Superior temporal gyrus (tissue), 1 donor: ENCODE results near the gene COP1.
A peak's percentile ranks its signal among the peaks of the same experiment; 100 is the strongest.
"Not testable (repeated sequence)": the region's sequence is repeated elsewhere in the genome, so short reads cannot be mapped to it uniquely, and the experiment has no call there.

Experiments
- DNase-seq: peaks from one replicate; pipeline ENCODE4 v3.0.0-alpha.2; 2016; ENCODE audit errors: extremely low spot score

The COP1 gene

DNA sequence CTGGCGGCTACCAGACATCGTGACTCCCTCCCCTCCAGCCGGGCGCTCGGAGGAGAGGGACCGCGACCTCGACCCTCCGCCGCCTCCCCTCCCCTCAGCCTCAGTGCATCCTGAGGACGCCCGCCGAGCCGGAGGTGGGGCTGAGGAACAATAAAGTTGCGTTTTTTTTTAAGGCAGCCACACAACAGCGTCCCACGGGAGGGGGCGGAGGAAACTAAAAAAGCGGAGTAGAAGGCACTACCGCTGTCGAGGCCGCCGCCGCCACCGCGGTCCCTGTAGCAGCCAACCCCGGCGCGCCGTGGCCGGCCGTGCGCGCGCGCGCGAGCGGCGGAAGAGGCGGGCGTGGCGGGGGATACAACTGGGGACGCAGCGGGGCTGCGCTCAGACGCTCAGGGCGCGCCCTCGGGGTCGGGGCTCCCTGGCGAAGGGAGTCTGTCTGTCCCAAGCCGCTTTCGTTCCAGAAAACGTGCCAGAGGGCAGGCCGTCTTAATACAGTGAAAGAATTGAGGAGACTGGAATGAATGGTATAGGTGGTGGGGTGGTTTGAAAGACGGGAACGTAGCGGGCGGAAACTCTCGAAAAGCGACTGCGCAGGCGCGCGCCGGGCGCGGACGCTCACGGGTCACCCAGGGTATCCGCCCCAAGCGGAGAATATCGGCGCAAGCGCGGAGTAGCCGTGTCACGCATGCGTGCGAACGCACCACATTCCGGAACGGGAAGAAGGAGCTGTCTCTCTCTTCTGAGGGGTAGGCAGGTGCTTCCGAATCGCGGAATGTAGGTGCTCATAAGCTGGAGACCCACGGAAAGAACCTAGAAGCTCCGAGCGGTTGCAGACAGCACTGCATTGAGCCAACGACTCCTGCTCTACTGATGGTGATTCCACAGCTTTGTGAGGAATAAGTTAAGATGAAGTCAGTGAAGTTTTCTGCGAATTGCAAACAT, at the start of gene COP1:
Gene COP1 (minus strand): TSS at position 326 of the 942 bp plus-strand sequence. CDS start 308 bp downstream, at position 18.
- peak; percentile 99 for DNase-seq

DNA sequence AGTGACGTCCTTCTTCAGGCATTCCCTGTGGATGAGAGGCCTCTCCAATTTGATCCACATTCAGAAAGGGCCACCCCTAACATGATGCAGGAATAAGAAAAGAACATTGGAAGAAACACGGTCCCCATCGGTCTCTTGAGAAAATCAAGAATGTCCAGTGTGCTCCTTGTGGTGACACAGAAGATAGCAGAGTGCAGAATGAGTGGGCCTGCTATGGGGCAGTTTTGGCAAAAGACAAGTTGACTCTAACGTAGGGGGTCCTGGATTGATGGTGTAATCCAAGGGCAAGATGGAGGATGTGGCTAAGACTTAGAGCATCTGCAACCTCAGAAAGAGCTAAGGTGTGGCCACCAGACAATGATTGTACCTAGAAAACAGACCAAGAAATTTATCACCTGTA, 45.1 kb upstream of the COP1 start:
- no peak for DNase-seq

DNA sequence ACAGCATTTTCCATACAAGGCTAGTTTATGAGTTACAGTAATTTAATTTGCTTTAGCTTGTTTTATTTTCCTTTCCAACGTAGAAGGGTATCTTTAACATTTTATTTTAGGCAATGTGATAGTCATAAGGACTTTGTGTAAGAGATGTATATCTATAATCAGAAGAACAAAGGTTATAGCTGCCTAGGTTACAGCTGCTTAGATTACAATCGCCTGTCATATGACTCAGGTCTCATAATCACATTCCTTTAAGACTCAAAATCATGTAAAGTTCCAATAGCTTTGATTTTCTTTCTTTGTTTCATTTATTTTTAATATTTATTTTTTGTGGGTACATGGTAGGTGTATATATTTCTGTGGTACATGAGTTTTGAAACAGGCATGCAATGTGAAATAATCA, 37.8 kb upstream of the COP1 start:
- no peak for DNase-seq

DNA sequence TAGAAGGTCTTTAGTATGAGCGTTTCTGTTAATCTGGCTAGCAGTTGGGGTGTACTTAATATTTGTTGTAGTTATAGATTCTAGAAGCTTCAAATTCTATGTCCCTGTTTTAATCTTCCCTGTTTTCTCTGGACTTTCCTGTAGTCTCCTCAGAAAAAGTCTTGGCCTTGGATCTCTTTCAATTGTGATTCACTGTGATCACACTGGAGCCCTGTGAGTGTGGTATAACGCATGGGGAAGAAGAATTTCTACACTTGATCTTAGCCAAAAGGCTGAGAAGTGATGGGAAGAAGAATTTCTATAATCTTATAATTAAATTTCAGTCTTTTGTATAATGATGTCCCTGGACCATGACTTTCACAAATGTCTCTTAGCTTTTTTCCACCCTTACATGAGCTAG, 36.7 kb upstream of the COP1 start:
- DNase-seq = no peak

DNA sequence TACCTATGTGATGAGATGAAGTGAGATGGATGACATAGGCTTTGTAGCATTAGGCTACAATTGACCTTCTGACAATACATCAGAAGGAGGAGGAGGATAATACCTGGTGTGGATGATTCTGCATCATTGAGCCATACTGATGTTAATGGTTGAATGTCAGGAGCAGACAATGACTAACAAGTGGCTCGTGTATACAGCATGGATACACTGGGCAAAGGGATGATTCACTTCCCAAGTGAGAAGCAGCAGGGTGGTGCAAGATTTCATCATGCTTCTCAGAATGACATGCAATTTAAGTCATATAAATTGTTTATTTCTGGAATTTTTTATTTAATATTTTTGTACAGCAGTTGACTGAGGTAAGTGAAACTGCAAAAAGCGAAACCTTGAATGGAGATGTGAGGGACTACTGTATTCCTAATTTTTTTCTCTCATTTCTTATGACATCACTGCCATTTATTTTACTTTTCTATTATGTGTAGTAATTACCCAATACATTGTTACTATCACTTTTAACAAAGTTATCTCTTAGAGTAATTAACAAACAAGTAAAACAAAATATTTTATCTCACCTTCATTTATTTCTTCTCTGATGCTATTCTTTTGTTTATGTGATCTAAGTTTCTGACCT, 34.4 kb upstream of the COP1 start:
- DNase-seq = no peak

DNA sequence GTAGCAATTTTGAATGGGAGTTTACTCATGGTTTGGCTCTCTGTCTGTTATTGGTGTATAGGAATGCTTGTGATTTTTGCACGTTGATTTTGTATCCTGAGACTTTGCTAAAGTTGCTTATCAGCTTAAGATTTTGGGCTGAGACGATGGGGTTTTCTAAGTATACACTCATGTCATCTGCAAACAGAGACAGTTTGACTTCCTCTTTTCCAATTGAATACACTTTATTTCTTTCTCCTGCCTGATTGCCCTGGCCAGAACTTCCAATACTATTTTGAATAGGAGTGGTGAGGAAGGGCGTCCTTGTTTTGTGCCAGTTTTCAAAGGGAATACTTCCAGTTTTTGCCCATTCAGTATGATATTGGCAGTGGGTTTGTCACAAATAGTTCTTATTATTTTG, 26.6 kb upstream of the COP1 start:
- not testable (repeated sequence) for DNase-seq

DNA sequence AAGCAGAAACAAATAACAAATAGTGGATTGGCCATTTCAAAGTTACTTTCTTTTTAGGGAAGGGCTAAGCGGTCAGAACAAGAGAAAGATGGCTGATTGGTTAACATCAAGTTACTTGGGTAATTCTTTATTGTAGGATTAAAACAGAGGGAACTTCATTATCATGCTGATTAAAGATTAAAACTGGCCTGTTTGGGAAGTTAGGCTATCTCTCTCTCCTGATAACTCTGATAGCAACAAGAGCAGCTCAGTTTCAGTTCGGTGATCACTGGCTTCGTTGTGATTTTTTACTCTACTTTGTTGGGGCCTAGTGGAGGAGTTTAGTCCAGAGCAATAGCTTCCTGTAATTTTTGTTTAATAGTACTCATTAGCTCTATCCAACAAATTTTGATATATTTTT, 20.5 kb upstream of the COP1 start:
- DNase-seq = no peak

DNA sequence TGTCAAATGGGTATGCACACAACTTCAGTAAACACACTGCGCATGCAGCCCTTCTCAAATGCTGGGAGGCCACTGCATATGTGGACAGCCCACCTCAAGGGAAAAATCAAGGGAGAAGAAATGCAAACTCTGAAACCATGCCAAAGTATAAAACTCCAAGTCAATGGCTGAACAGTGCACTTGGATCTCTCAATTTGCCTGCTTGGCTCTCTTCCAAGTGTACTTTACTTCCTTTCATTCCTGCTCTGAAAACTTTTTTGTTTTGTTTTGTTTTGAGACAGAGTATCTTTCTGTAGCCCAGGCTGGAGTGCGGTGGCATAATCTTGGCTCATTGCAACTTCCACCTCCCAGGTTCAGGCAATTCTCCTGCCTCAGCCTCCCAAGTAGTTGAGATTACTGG, 18.8 kb upstream of the COP1 start:
- no peak for DNase-seq

DNA sequence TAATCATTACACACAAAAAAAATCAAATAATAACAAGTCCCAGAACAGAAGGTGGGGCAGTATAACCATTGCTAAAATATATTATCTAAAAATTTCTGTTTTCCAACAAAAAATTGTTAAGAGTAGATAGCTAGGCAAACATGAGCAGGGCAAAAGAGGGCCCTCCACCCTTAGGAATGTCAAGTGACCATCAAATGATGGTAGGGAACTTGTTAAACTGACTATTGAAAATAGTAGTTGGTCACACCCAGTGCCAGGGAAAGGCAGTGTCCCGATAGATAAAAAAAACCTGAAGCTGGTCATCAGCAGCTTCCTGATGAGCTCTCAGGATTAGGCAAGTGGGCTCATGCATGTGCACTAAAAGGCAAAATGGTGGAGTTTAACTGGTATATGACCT, 18.4 kb upstream of the COP1 start:
- DNase-seq = no peak

DNA sequence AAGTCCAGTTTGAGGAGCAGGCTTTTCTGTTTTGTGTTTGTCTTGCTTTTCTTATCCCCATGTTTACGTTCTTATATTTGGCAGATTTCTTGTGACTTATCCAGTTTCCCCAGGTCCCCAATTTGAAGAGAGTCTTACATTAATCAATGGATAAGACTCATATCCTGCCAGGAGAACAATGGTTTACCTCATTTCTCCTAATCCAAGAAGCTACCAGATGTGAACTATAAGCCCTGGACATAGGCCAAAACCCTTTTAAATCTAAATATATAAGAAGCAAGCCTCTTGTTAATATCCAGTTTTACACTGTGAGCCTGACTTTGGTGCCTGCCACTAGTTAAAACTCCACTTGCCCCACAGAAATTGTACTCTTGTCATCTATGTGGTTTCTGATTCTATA, 15.1 kb upstream of the COP1 start:
- DNase-seq = no peak

DNA sequence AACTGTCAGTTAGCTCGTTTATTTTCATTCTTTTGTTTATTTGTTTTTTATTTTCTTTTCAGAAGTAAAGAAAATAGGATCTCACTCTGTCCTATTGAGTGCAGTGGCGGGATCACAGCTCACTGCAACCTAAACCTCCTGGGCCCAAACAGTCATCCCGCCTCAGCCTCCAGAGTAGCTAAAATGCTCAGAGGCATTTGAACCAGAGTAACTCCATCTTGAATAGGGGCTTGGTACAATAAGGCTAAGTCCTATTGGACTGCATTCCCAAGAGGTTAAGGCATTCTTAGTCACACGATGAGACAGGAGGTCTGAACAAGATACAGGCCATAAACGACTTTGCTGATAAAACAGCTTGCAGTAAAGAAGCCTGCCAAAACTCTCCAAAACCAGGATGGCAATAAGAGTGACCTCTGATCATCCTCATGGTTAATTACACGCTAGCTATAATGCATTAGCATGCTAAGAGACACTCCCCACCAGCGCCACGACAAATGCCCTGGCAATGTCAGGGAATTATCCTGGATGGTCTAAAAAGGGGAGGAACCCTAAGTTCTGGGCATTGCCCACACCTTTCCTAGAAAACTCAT, 13.1 kb upstream of the COP1 start:
- no peak for DNase-seq

DNA sequence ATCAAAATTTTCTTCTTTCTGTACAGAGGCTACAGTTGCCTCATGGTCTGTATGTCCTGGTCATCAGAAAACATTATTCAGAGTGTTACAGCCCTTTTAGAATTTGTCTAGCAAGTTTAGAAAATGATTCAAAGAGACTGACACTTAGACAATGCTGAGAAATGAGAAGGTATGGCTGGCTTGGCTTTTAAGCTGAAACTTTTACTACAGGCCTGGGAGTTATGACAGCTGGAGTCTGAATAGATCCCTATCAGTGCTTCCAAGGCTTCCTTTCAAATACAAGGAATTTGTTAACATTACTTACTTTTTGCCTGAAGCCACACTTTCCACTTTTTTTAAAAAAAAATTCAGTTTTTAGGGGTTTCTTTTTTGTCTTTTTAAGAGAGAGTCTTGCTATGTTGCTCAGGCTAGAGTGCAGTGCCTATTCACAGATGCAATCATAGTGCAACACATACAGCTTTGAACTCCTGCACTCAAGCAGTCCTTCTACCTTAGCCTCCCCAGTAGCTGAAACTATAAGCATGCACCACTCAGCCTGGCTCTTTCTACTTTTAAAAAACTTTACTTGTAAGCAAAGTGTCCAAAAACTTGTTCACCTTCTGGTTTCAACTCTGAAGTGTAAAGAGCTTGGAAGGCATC, 10.5 kb upstream of the COP1 start:
- no peak for DNase-seq

DNA sequence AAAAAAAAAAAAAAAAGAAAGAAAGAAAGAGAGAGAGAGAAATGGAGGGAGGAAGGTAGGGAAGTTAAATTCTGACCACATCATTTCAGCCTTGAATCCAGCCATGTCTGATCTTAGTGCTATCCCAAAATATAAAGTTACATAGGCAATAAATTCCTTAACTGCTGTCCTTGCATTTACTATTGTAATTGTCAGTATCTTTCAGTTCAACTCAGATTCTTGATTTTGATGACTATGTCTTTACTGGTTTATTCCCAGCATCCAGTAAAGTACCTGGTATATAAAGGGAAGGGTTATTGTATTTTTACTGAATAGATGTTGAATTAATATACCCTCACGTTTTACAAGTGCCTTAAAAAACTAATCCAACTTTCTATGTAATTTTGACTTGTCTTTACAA, 8.9 kb upstream of the COP1 start:
- DNase-seq = no peak

DNA sequence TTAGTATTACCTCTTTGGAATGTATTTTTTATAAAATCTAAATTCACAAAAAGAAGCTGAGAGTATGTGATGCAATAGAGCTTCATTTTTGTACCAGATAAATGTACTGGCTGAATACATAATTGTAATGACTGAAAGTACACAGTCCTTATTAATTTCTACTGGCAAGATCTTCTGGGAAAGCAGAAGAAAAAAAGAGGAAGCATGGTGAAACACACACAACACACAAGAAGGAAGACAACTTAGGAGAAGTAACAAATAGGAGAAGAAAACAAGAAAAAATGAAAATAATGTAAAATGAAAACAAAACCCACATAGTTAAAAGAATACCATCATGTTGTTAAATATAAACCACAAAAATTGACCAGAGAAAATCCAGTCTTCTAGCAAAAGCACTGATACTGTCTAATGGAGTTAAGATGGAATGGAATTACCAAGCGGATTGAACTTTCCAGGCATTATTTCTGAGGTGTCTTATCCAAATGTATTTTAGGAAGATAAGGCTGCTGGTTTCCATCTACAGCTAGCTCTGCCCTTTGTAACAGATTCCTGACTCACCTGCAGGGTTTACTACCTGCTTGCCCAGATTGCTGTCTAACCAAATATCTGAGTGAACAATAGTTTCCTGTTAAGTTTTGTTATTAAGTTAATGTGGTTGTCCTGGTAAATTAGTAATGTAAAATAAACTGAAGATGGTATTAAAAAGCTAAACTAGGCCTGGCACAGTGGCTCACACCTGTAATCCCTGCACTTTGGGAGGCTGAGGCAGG, 4.5 kb upstream of the COP1 start:
- no peak for DNase-seq

DNA sequence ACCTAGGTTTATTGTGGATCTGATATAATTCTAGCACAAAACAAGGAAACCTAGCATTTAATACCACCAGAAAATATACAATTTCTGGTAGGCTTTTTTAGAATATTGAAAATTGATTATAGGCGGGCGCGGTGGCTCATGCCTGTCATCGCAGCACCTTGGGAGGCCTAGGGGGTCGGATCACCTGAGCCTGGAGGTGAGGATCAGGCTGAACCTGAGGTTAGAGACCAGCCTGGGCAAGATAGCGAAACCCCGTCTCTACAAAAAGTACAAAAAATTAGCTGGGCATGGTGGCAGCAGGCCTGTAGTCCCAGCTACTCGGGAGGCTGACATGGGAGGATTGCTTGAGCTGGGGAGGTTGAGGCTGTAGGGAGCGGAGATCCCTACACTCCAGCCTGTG, 948 bp upstream of the COP1 start:
- DNase-seq = no peak

DNA sequence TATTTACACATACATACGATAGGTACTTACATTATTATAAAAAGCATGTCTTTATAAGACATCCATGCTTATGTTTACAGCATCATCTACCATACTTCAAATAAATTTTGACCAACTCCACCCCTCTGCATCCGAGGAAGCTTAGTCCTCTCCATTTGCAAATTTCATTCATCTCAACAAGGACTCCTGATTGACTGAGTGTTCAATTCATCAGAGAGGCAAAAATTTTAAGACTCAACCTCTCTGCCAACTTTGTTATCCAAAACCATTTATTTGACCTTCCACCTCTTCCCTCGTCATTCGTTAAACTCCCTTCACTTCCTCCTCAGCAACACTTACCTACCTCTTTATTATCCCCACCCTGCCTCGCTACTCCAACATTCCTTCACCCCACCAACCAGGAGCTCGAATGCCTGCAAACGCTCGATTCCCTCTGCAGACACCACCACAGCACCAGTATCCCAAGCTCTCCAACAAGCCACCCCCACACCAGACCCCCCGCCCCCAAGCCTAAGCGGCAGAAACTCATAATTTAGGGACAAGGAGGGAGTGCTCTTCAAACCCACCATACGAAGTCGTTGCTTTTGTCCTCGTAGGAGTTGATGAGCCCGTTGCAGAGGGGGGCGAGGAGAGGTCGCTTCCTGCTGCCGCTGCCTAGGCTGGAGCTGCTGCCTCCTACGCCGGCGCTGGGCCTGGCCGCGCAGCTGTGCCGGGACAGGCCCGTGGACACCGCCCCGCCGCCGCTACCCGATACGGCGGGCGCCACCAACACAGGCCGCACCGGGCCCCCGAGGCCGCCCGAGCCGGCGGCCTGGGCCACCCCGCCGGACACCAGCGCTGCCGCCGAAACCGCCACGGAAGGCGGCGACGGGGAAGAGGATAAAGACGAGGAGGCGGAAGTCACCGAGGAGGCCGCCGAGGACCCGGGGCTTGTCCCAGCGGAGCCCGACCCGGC, 803 bp downstream of the COP1 start:
- DNase-seq = no peak

DNA sequence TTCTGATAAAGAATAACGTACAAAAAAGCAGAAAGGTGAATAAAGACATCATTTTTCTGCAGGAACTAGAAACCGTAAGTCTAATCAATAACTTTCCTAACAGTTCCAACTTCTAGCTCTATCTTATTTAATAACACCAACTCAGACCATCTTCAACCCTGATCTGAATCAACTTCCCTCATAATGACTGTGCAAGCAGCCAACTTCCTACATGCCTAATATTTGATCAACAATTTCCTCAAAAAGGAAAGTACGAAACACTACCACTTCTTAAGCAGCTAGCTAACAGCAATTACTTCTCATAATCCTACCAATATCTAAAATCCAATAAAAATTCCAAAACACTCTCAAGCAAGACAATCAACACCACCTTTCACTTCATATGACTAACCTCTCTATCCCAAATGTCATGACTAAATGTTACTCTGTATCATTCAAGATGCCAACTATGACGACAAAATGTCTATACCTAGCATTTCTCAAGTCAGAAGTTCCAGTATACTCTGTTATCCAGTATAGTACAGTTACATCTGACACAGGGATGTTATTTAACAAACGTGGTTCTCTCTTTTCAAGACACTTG, 1.7 kb downstream of the COP1 start:
- DNase-seq = peak; percentile 26

DNA sequence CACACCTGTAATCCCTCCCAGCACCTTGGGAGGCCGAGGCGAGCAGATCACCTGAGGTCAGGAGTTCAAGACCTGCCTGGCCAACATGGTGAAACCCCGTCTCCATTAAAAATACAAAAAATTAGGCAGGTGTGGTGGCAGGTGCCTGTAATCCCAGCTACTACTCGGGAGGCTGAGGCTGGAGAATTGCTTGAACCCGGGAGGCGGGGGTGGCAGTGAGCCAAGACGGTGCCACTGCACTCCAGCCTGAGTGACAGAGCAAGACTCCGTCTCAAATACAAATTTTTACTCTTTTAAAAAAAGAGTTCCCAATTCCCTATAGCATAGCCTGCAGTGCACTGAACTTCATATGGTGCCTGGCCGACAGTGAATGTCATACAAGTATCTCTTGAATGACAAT, 2.4 kb downstream of the COP1 start:
- not testable (repeated sequence) for DNase-seq

DNA sequence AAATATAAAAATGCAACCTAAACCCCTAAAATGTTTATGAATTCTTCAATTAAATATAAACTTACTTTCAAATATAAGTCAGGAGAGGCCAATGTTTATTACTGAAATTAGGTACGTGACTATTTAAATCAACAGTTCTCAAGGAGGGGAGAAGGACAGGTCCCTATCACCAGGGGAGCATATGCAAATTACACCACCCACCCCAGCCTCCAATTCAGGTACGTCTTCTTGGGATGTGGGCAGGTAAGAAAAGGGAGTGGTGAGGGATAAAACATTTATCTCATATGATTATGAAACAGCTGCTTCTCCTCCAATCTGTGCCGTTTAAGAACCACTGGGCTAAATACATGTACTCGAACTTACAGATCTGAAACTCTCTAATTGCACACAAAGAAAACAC, 3.4 kb downstream of the COP1 start:
- no peak for DNase-seq

DNA sequence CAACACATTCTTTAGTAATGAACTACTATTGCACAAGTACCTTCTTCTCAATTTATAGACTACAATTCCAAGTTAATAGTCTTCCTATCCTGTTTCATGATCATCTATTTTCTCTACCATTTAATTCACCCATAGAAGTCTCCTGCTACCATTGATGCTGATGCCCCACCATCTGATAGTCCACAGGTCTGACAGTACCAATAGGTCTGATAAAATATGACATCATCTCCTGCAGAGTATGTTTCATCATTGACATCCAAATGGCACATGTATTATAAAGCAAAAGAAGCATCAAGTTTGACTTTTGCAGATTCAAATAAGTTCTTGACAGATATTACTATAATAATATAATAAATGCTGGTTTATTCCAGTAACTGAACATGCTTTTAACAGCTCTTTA, 5.5 kb downstream of the COP1 start:
- no peak for DNase-seq
